ENCODE measurements around the gene STAP1. TPM values are rescaled to one million over a fixed set of nuclear protein-coding genes. Genes with fewer than 3 reads are reported as not detected.

The STAP1 gene
- total RNA-seq, 2 donors from 2014 or later, result not detected

- intact Hi-C loops (cut with DNase I), result no loop called here
Measured at GRCh38 chr4:67576059-67576466, 17.5 kb downstream of the STAP1 start.

DNA sequence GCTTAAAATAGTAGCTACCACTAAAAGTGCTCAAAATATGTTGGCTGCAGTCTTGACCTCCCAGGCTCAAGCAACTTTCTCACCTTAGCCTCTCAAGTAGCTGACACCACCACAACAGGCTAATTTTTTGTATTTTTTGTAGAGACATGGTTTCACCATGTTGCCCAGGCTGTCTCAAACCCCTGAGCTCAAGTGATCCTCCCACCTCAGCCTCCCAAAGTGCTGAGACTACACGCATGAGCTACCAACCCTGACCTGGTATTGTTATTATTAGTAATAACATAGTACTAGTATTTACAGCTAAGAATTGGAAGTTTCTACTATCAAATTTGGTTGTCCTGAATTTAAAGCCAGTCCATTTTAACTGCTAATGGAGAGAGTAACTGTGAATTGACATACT, 18.0 kb downstream of the STAP1 start:
- no peak for DNase-seq
- intact Hi-C loops (cut with DNase I), result no loop called here
- no peak for ATAC-seq
- Histone ChIP-seq H3K27me3 (no peaks in the 10 kb centered on the region), H3K27ac (no peak overlapping the region), H3K9me3 (no peaks in the 10 kb centered on the region), H3K4me1 (peaks cover 8% of the 10 kb centered on the region), H3K36me3 (replicated peaks in 1 of 2; ENCODE audit: insufficient read depth in 1 of 2, low read depth in 2 of 2) (no peaks in the 10 kb centered on the region), H3K4me3 (no peak overlapping the region)
- WGBS, 2 donors, result 91 to 93% methylated on average over 1 of the region's 1 CpG
- no peak for TF ChIP-seq POLR2A (IDR thresholded peaks at IDR 0.05)
- no peak for TF ChIP-seq CTCF (IDR thresholded peaks at IDR 0.05)

More at GRCh38 chr4:67576059-67576466, 17.5 kb downstream of the STAP1 start:
- no peak for TF ChIP-seq POLR2A (IDR thresholded peaks at IDR 0.05)
- no peak for TF ChIP-seq CTCF (IDR thresholded peaks at IDR 0.05)
- no peaks in the 10 kb centered on the region for H3K9me3 ChIP-seq
- H3K27ac ChIP-seq, result peak overlapping the region in 2 of 4 donors; percentile 33 to 69
- peaks cover 8% of the 10 kb centered on the region for H3K4me1 ChIP-seq
- no peaks in the 10 kb centered on the region for H3K27me3 ChIP-seq
- WGBS, 2 donors, result 80 to 90% methylated on average over 4 of the region's 4 CpGs
- no peak for ATAC-seq
- DNase-seq, result no peak
- no peaks in the 10 kb centered on the region for H3K36me3 ChIP-seq (replicated peaks in 1 of 2; ENCODE audit: insufficient read depth in 1 of 2, low read depth in 2 of 2)
- H3K4me3 ChIP-seq, result no peak overlapping the region

- intact Hi-C loops (cut with DNase I), result no loop called here
- DNase-seq (no peak), ATAC-seq (no peak)
- H3K4me3 ChIP-seq, result no peak overlapping the region
- H3K36me3 ChIP-seq (replicated peaks in 1 of 2; ENCODE audit: insufficient read depth in 1 of 2, low read depth in 2 of 2), result no peaks in the 10 kb centered on the region
- 81 to 89% methylated on average over 3 of the region's 3 CpGs for WGBS, 2 donors
- TF ChIP-seq POLR2A (IDR thresholded peaks at IDR 0.05) (no peak), CTCF (IDR thresholded peaks at IDR 0.05) (no peak)
- no peaks in the 10 kb centered on the region for H3K9me3 ChIP-seq
- H3K27me3 ChIP-seq, result no peaks in the 10 kb centered on the region
- H3K4me1 ChIP-seq, result peaks cover 13% of the 10 kb centered on the region
- no peak overlapping the region for H3K27ac ChIP-seq
Measured at GRCh38 chr4:67580577-67580976, 22.1 kb downstream of the STAP1 start.

GRCh38 chr4:67581208-67581857, 22.8 kb downstream of the STAP1 start:
- Histone ChIP-seq H3K9me3 (no peaks in the 10 kb centered on the region), H3K27me3 (no peaks in the 10 kb centered on the region), H3K4me1 (peaks cover 18% of the 10 kb centered on the region), H3K36me3 (replicated peaks in 1 of 2; ENCODE audit: insufficient read depth in 1 of 2, low read depth in 2 of 2) (no peaks in the 10 kb centered on the region), H3K27ac (no peak overlapping the region), H3K4me3 (no peak overlapping the region)
- WGBS, 2 donors, result 64 to 81% methylated on average over 8 of the region's 8 CpGs
- intact Hi-C loops (cut with DNase I), result no loop called here
- ATAC-seq, result no peak
- TF ChIP-seq POLR2A (IDR thresholded peaks at IDR 0.05) (no peak), CTCF (IDR thresholded peaks at IDR 0.05) (no peak)
- no peak for DNase-seq

DNA sequence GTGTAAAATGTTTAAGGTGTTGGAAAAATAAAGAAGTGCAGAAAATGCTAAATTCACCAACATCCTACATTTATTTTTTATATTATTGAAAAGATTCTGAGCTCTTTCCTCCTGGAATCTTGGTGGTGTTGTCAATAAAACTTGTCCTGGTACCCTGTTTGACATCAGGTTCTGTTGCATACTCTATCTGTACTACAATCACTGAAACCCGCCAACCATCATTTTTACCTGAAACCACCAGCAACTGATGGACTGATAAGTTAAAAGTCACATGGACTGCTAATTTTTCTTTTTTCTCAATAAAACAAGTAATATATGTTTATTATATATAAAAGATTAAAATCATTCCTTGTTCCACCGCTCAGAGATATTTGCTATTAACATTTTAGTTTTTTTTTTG, 23.4 kb downstream of the STAP1 start:
- H3K4me3 ChIP-seq, result no peak overlapping the region
- H3K36me3 ChIP-seq (replicated peaks in 1 of 2; ENCODE audit: insufficient read depth in 1 of 2, low read depth in 2 of 2), result no peaks in the 10 kb centered on the region
- intact Hi-C loops (cut with DNase I), result no loop called here
- TF ChIP-seq CTCF (IDR thresholded peaks at IDR 0.05) (no peak), POLR2A (IDR thresholded peaks at IDR 0.05) (no peak)
- DNase-seq (no peak), ATAC-seq (no peak)
- WGBS, 2 donors, result 50 to 75% methylated on average over 2 of the region's 2 CpGs
- H3K9me3 ChIP-seq, result no peaks in the 10 kb centered on the region
- H3K4me1 ChIP-seq, result peaks cover 18% of the 10 kb centered on the region
- no peaks in the 10 kb centered on the region for H3K27me3 ChIP-seq
- no peak overlapping the region for H3K27ac ChIP-seq
